Keratinocyte (primary cell): Measurements from ENCODE around the gene KIDINS220. TPM values are rescaled to one million over a fixed set of nuclear protein-coding genes. Genes with fewer than 3 reads are reported as not detected.

ENCODE experiments used
- DNase-seq: peaks from one replicate; pipeline ENCODE4 v3.0.0-alpha.2; 2011; ENCODE audit warnings: low read depth, missing footprints, low spot score
- FAIRE-seq: peaks from 2 replicates; lab custom pipeline; 2011; peaks lifted over from hg19 to GRCh38; lab: Jason Lieb, UNC
- H2AFZ ChIP-seq: 2 replicates; pipeline ENCODE4 v1.6.0; 2012; ENCODE audit warnings: low read length, control low read depth, inconsistent platforms; ENCODE audit not compliant: control insufficient read depth
- H3K27ac ChIP-seq: 2 replicates; pipeline ENCODE4 v1.5.1; 2011; ENCODE audit warnings: low read length; ENCODE audit not compliant: control insufficient read depth, insufficient read depth
- H3K27me3 ChIP-seq: 3 replicates; pipeline ENCODE4 v1.6.0; 2011; ENCODE audit warnings: low read length; ENCODE audit not compliant: control insufficient read depth, insufficient read depth; ENCODE audit errors: extremely low read depth
- H3K36me3 ChIP-seq, 2 experiments: 2 replicates in 1 of 2; 3 replicates in 1 of 2; pipeline ENCODE4 v1.5.1; 2011; ENCODE audit warnings: low read length in 2 of 2, mild to moderate bottlenecking in 1 of 2; ENCODE audit not compliant: control insufficient read depth in 2 of 2, insufficient read depth in 2 of 2; ENCODE audit errors: extremely low read depth in 1 of 2
- H3K4me1 ChIP-seq: 3 replicates; pipeline ENCODE4 v1.5.1; 2011; ENCODE audit warnings: low read length; ENCODE audit not compliant: control insufficient read depth, insufficient read depth; ENCODE audit errors: extremely low read depth
- H3K4me2 ChIP-seq: 3 replicates; pipeline ENCODE4 v1.6.0; 2011; ENCODE audit warnings: low read depth, low read length; ENCODE audit not compliant: control insufficient read depth, insufficient read depth; ENCODE audit errors: extremely low read depth
- H3K4me3 ChIP-seq, 3 experiments: fragments of 200-600 bp in 1 of 3; sonication (generic) in 1 of 3; 2 replicates in 2 of 3; 3 replicates in 1 of 3; pipeline ENCODE4 v1.5.1; 2011 to 2016; ENCODE audit warnings: low read length in 3 of 3, mild to moderate bottlenecking in 3 of 3, control low read depth in 2 of 3, inconsistent platforms in 1 of 3, low read depth in 1 of 3, mixed read lengths in 1 of 3, mixed run types in 1 of 3, moderate library complexity in 1 of 3; ENCODE audit not compliant: control insufficient read depth in 2 of 3, insufficient read depth in 2 of 3; ENCODE audit errors: extremely low read depth in 1 of 3
- H3K79me2 ChIP-seq: 2 replicates; pipeline ENCODE4 v1.6.0; 2012; ENCODE audit warnings: low read length; ENCODE audit not compliant: control insufficient read depth, insufficient read depth
- H3K9ac ChIP-seq: 3 replicates; pipeline ENCODE4 v1.6.0; 2011; ENCODE audit warnings: low read length; ENCODE audit not compliant: control insufficient read depth, insufficient read depth; ENCODE audit errors: extremely low read depth
- H3K9me1 ChIP-seq: 3 replicates; pipeline ENCODE4 v1.6.0; 2011; ENCODE audit warnings: low read length; ENCODE audit not compliant: control insufficient read depth, insufficient read depth; ENCODE audit errors: extremely low read depth
- H3K9me3 ChIP-seq: 2 replicates; pipeline ENCODE4 v1.5.1; 2012; ENCODE audit warnings: low read depth, low read length; ENCODE audit not compliant: control insufficient read depth
- H4K20me1 ChIP-seq: 3 replicates; pipeline ENCODE4 v1.6.0; 2011; ENCODE audit warnings: low read length; ENCODE audit not compliant: control insufficient read depth, insufficient read depth; ENCODE audit errors: extremely low read depth
- CTCF ChIP-seq, 3 experiments: IDR thresholded peaks in 1 of 3; conservative IDR thresholded peaks in 1 of 3; optimal IDR thresholded peaks in 1 of 3; 2 replicates in 2 of 3; 3 replicates in 1 of 3; pipeline versions ENCODE3 to v1.5.1; 2011; ENCODE audit warnings: low read length in 3 of 3, mild to moderate bottlenecking in 3 of 3, moderate library complexity in 2 of 3, control low read depth in 1 of 3, inconsistent platforms in 1 of 3; ENCODE audit not compliant: insufficient read depth in 2 of 3; ENCODE audit errors: extremely low read depth in 1 of 3
- EZH2 ChIP-seq: IDR thresholded peaks from one replicate; pipeline ENCODE4 v1.6.1; 2012; ENCODE audit warnings: inconsistent platforms, mild to moderate bottlenecking, low read length, moderate library complexity
- dilution Hi-C: fragments of 300-500 bp; cut with MboI; formaldehyde crosslinking; loops from one replicate; pipeline ENCODE4 v1.7.0; 2020; ENCODE audit warnings: low sequenced_read_pairs; ENCODE audit not compliant: extremely low pct_ligation_motif_present
- polyA plus RNA-seq, 5 experiments: library from polyadenylated mRNA; depleted of rRNA in 3 of 5; stranded (reverse) in 3 of 5; stranded (forward) in 1 of 5; unstranded in 1 of 5; fragments of >200 nt; gene quantifications; 1 replicate in 1 of 5; 2 replicates in 3 of 5; 3 replicates in 1 of 5; pipeline versions ENCODE4 v1.2.1 to v1.2.3, GENCODE V29; 2011 to 2012; ENCODE audit warnings: missing spikeins in 2 of 5, low read depth in 1 of 5, low replicate concordance in 1 of 5

The KIDINS220 gene
- polyA plus RNA-seq, 1 donor (not counting 4 experiments of a cell fraction or from before 2014, with no cell fraction given): 28.8 TPM

- Histone ChIP-seq H3K36me3 (peaks cover 0 to 4% of the 10 kb centered on the region in 2 experiments), H3K4me1 (no peaks in the 10 kb centered on the region), H4K20me1 (no peaks in the 10 kb centered on the region), H3K9me3 (no peaks in the 10 kb centered on the region), H3K79me2 (no peaks in the 10 kb centered on the region), H3K4me2 (no peak overlapping the region), H3K27ac (no peak overlapping the region), H3K27me3 (no peaks in the 10 kb centered on the region), H2AFZ (no peak overlapping the region), H3K9ac (no peak overlapping the region), H3K9me1 (no peaks in the 10 kb centered on the region), H3K4me3 (no peak overlapping the region)
- TF ChIP-seq EZH2 (no peak), CTCF (optimal IDR thresholded peaks at IDR 0.05 in 1 of 3, IDR thresholded peaks at IDR 0.05 in 1 of 3, conservative IDR thresholded peaks at IDR 0.05 in 1 of 3; ENCODE audit: extremely low read depth in 1 of 3, insufficient read depth in 2 of 3, low read length in 3 of 3) (no peak)
- FAIRE-seq (no peak), DNase-seq (no peak)
- dilution Hi-C loops: no loop called here
Measured at GRCh38 chr2:8752385-8752784, 85.0 kb downstream of the KIDINS220 start.

- DNase-seq: no peak
Measured at GRCh38 chr2:8750221-8750620, 87.2 kb downstream of the KIDINS220 start.

More at GRCh38 chr2:8750221-8750620, 87.2 kb downstream of the KIDINS220 start:
- Histone ChIP-seq H3K9ac (no peak overlapping the region), H2AFZ (no peak overlapping the region), H3K4me1 (no peaks in the 10 kb centered on the region), H3K9me1 (no peaks in the 10 kb centered on the region), H4K20me1 (no peaks in the 10 kb centered on the region), H3K27me3 (no peaks in the 10 kb centered on the region), H3K36me3 (peaks cover 0 to 2% of the 10 kb centered on the region in 2 experiments), H3K4me2 (no peak overlapping the region), H3K9me3 (no peaks in the 10 kb centered on the region), H3K27ac (no peak overlapping the region), H3K79me2 (no peaks in the 10 kb centered on the region), H3K4me3 (no peak overlapping the region)
- no peak for FAIRE-seq
- dilution Hi-C loops: no loop called here
- TF ChIP-seq EZH2 (no peak), CTCF (optimal IDR thresholded peaks at IDR 0.05 in 1 of 3, IDR thresholded peaks at IDR 0.05 in 1 of 3, conservative IDR thresholded peaks at IDR 0.05 in 1 of 3; ENCODE audit: extremely low read depth in 1 of 3, insufficient read depth in 2 of 3, low read length in 3 of 3) (no peak)
